ENCODE data around the gene C19orf47.

C19orf47 gene

GRCh38 chr19:40309666-40310065, 38.5 kb downstream of the C19orf47 start:
- no peak for TF ChIP-seq CTCF (conservative IDR thresholded peaks at IDR 0.05; ENCODE audit: control insufficient read depth, insufficient read depth, low read depth, low read length)
- no peak overlapping the region for H3K4me3 ChIP-seq (ENCODE audit: control insufficient read depth, low read depth, low read length)
- no peak for DNase-seq (ENCODE audit: low read depth)

GRCh38 chr19:40305403-40305802, 42.8 kb downstream of the C19orf47 start:
- H3K4me3 ChIP-seq (ENCODE audit: control insufficient read depth, low read depth, low read length): no peak overlapping the region
- TF ChIP-seq CTCF (conservative IDR thresholded peaks at IDR 0.05; ENCODE audit: control insufficient read depth, insufficient read depth, low read depth, low read length): peak; percentile 76
- DNase-seq (ENCODE audit: low read depth): peak; percentile 90

- no peak overlapping the region for H3K4me3 ChIP-seq (ENCODE audit: control insufficient read depth, low read depth, low read length)
- no peak for TF ChIP-seq CTCF (conservative IDR thresholded peaks at IDR 0.05; ENCODE audit: control insufficient read depth, insufficient read depth, low read depth, low read length)
- peak; percentile 67 for DNase-seq (ENCODE audit: low read depth)
Measured at GRCh38 chr19:40304306-40304705, 43.9 kb downstream of the C19orf47 start.

- TF ChIP-seq CTCF (conservative IDR thresholded peaks at IDR 0.05; ENCODE audit: control insufficient read depth, insufficient read depth, low read depth, low read length): no peak
- no peak overlapping the region for H3K4me3 ChIP-seq (ENCODE audit: control insufficient read depth, low read depth, low read length)
- no peak for DNase-seq (ENCODE audit: low read depth)
Measured at GRCh38 chr19:40303765-40304164, 44.4 kb downstream of the C19orf47 start.

GRCh38 chr19:40302224-40303011, 45.8 kb downstream of the C19orf47 start:
- TF ChIP-seq CTCF (conservative IDR thresholded peaks at IDR 0.05; ENCODE audit: control insufficient read depth, insufficient read depth, low read depth, low read length): no peak

GRCh38 chr19:40300668-40301067, 47.5 kb downstream of the C19orf47 start:
- DNase-seq (ENCODE audit: low read depth): no peak
- no peak overlapping the region for H3K4me3 ChIP-seq (ENCODE audit: control insufficient read depth, low read depth, low read length)
- TF ChIP-seq CTCF (conservative IDR thresholded peaks at IDR 0.05; ENCODE audit: control insufficient read depth, insufficient read depth, low read depth, low read length): no peak

More at GRCh38 chr19:40302224-40303011, 45.8 kb downstream of the C19orf47 start:
- H3K4me3 ChIP-seq (ENCODE audit: control insufficient read depth, low read depth, low read length): no peak overlapping the region
- no peak for DNase-seq (ENCODE audit: low read depth)

All from fibroblast of mammary gland (primary cell).